Neutrophil (primary cell): Measurements from ENCODE around the gene FRG1.
"Not testable (repeated sequence)": the region's sequence is repeated elsewhere in the genome, so short reads cannot be mapped to it uniquely, and the experiment has no call there.

Source experiments
- H3K27ac ChIP-seq: fragments of 200-600 bp; sonication (generic); 2 replicates; pipeline ENCODE4 v1.5.1; 2016; ENCODE audit warnings: mild to moderate bottlenecking, moderate library complexity
- H3K27me3 ChIP-seq: fragments of 200-600 bp; sonication (generic); 2 replicates; pipeline ENCODE4 v1.6.0; 2016; ENCODE audit warnings: mild to moderate bottlenecking
- H3K36me3 ChIP-seq: fragments of 200-600 bp; sonication (generic); 2 replicates; pipeline ENCODE4 v1.5.1; 2017
- H3K4me1 ChIP-seq, 2 experiments: fragments of 200-600 bp in 1 of 2; sonication (generic) in 1 of 2; 1 replicate in 1 of 2; 2 replicates in 1 of 2; pipeline versions ENCODE4 v1.5.1 to v1.6.1; 2013 to 2016; ENCODE audit warnings: low read depth in 1 of 2, low read length in 1 of 2, mild to moderate bottlenecking in 1 of 2, moderate library complexity in 1 of 2; ENCODE audit not compliant: control insufficient read depth in 1 of 2, insufficient read depth in 1 of 2
- H3K4me3 ChIP-seq, 2 experiments: fragments of 200-600 bp in 1 of 2; sonication (generic) in 1 of 2; 1 replicate in 1 of 2; 2 replicates in 1 of 2; pipeline ENCODE4 v1.5.1; 2013 to 2016; ENCODE audit warnings: low read depth in 1 of 2, low read length in 1 of 2, mild to moderate bottlenecking in 1 of 2, moderate library complexity in 1 of 2
- H3K9me3 ChIP-seq: fragments of 200-600 bp; sonication (generic); 2 replicates; pipeline ENCODE4 v1.5.1; 2016
- CTCF ChIP-seq: fragments of 200-600 bp; sonication (generic); IDR thresholded peaks from 2 replicates; pipeline ENCODE4 v1.5.1; 2016; ENCODE audit warnings: antibody characterized with exemption

FRG1 gene

DNA sequence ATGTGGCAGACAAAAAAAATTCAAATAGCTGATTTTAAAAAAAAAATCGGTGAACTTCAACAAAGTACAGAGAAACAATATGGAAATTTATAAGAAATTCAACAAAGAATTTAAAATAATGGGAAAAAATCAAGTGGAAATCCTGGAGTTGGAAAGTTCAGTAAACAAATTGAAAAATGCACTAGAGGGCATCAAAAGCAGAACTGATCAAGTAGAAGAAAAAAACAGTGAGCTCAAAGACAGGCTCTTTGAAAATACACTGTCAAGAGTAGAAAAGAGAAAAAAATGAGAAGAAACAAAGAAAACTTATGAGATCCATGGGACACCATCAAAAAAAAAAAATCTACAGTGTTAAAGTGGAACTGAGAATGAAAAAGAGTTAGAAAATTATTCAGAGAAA is 19.6 kb upstream of the FRG1 start:
- H3K9me3 ChIP-seq, result peaks cover 10% of the 10 kb centered on the region
- TF ChIP-seq CTCF, result no peak
- H3K4me1 ChIP-seq, result no peaks in the 10 kb centered on the region
- no peak overlapping the region for H3K27ac ChIP-seq
- H3K4me3 ChIP-seq, result no peak overlapping the region
- no peaks in the 10 kb centered on the region for H3K27me3 ChIP-seq
- H3K36me3 ChIP-seq, result no peaks in the 10 kb centered on the region

GRCh38 chr4:189926742-189927141 is 13.9 kb upstream of the FRG1 start:
- not testable (repeated sequence) for H3K27ac ChIP-seq, H3K9me3 ChIP-seq, H3K4me3 ChIP-seq, H3K4me1 ChIP-seq, H3K27me3 ChIP-seq, H3K36me3 ChIP-seq

GRCh38 chr4:189941005-189941450 is 356 bp downstream of the FRG1 start:
- Histone ChIP-seq H3K9me3 (no peaks in the 10 kb centered on the region), H3K27ac (peak overlapping the region; percentile 95), H3K4me1 (peaks cover 21% of the 10 kb centered on the region in 2 experiments), H3K36me3 (peaks cover 3% of the 10 kb centered on the region), H3K27me3 (no peaks in the 10 kb centered on the region), H3K4me3 (peak overlapping the region; percentile 85 to 86)
- TF ChIP-seq CTCF, result no peak

DNA sequence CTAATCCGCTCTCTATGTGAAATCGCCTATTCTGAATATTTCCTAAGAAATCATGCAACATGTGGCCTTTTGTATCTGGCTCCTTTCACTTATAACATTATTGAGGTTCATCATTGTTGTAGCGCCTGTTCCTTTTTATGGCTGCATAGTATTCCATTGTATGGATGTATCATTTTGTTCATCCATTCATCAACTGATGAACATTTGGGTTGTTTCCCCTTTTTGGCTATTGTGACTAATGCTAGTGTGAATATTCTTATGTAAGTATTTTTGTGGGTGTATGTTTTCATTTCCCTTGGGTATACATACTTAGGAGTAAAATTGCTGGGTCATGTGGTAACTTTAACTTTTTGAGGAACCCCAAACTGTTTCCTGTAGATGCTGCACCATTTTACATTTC is 1.7 kb downstream of the FRG1 start:
- H3K27ac ChIP-seq, H3K27me3 ChIP-seq, H3K9me3 ChIP-seq, H3K36me3 ChIP-seq, H3K4me3 ChIP-seq: not testable (repeated sequence)
- H3K4me1 ChIP-seq, result peaks cover 21% of the 10 kb centered on the region in 2 experiments

DNA sequence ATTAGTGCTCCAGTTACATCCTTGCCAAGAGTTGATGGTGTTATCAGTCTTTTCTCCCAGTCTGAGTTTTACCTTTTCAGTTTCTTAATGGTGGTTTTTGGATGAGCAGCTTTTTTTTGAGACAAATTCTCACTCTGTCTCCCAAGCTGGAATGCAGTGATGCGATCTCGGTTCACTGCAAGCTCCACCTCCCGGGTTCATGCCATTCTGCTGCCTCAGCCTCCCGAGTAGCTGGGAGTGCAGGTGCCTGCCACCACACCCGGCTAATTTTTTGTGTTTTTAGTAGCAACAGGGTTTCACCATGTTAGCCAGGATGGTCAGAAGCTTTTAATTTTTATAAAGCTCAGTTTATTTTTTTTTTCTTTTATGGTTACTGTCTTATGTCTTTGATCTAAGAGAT is 3.4 kb downstream of the FRG1 start:
- not testable (repeated sequence) for H3K27ac ChIP-seq, H3K4me3 ChIP-seq, H3K36me3 ChIP-seq, H3K27me3 ChIP-seq, H3K9me3 ChIP-seq
- H3K4me1 ChIP-seq, result peaks cover 21% of the 10 kb centered on the region in 2 experiments

DNA sequence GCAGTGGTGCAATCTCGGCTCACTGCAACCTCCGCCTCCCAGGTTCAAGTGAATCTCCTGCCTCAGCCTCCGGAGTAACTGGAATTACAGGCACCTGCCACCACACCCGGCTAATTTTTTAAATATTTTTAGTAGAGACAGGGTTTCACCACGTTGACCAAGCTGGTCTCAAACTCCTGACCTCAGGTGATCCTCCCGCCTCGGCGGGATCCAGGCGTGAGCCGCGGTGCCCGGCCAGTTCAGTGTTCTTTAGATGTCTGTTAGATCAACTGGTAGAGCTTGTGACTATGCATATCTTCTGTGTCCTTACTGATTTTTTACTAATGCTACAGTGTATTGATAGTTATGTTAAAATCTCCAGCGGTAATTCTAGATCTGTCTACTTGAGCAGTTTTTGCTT is 6.2 kb downstream of the FRG1 start:
- not testable (repeated sequence) for H3K4me3 ChIP-seq, H3K4me1 ChIP-seq, H3K27ac ChIP-seq, H3K9me3 ChIP-seq, H3K36me3 ChIP-seq, H3K27me3 ChIP-seq

- not testable (repeated sequence) for H3K9me3 ChIP-seq, H3K27ac ChIP-seq, H3K27me3 ChIP-seq, H3K4me3 ChIP-seq, H3K4me1 ChIP-seq
- peaks cover 11% of the 10 kb centered on the region for H3K36me3 ChIP-seq
These were observed 7.8 kb downstream of the FRG1 start for GRCh38 chr4:189948486-189948885.

DNA sequence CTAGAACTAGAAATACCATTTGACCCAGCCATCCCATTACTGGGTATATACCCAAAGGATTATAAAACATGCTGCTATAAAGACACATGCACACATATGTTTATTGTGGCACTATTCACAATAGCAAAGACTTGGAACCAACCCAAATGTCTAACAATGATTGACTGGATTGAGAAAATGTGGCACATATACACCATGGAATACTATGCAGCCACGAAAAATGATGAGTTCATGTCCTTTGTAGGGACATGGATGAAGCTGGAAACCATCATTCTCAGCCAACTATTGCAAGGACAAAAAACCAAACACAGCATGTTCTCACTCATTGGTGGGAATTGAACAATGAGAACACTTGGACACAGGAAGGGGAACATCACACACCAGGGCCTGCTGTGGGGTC is 28.6 kb downstream of the FRG1 start:
- H3K4me1 ChIP-seq, H3K27ac ChIP-seq, H3K4me3 ChIP-seq, H3K9me3 ChIP-seq, H3K36me3 ChIP-seq: not testable (repeated sequence)
- H3K27me3 ChIP-seq, result peaks cover 11% of the 10 kb centered on the region

DNA sequence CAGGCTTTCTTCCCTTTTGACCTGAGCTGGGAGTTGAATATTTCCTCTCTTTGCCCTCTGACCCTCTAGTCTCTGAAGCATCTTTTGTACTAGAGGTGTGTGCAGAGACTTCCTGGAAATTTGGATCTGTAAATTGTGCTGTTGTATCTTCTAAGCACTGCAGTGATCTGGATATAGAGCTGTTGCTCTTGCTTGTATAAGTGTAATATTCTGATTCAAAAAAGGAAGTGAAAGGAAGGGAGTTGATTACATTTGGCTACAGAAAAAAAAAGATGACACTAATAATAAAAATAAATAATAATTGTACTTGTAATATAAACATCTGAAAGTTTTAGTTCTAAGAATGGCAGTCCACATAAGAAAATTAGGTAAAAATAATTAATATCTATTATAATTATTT is 33.0 kb downstream of the FRG1 start:
- no peak for TF ChIP-seq CTCF
- H3K4me1 ChIP-seq, result no peaks in the 10 kb centered on the region
- no peak overlapping the region for H3K27ac ChIP-seq
- H3K36me3 ChIP-seq, result no peaks in the 10 kb centered on the region
- no peaks in the 10 kb centered on the region for H3K9me3 ChIP-seq
- H3K27me3 ChIP-seq, result peaks cover 22% of the 10 kb centered on the region
- H3K4me3 ChIP-seq, result no peak overlapping the region
